GM12878 (cell line): ENCODE measurements around the gene IL20RA. TPM values are rescaled to one million over a fixed set of nuclear protein-coding genes. Genes with fewer than 3 reads are reported as not detected.

Experiments
- MTA3 ChIP-seq: IDR thresholded peaks from 2 replicates; pipeline ENCODE4 v1.6.1; 2012; ENCODE audit warnings: low read length, inconsistent platforms, borderline replicate concordance
- MYC ChIP-seq: IDR thresholded peaks from 2 replicates; pipeline ENCODE4 v1.6.1; 2011; ENCODE audit warnings: mild to moderate bottlenecking, low read length, moderate library complexity, inconsistent platforms; ENCODE audit not compliant: insufficient read depth, insufficient replicate concordance, insufficient read length, severe bottlenecking
- TAF1 ChIP-seq: IDR thresholded peaks from 2 replicates; pipeline ENCODE4 v1.6.1; 2011; ENCODE audit warnings: mild to moderate bottlenecking, low read depth, low read length, borderline replicate concordance
- TARDBP ChIP-seq: IDR thresholded peaks from 2 replicates; pipeline ENCODE4 v1.6.1; 2016; ENCODE audit warnings: borderline replicate concordance
- ZNF687 ChIP-seq: fragments of 450-650 bp; IDR thresholded peaks from 2 replicates; pipeline ENCODE4 v1.6.1; 2017; ENCODE audit warnings: mild to moderate bottlenecking, moderate library complexity
- polyA plus RNA-seq, 11 experiments: library from polyadenylated mRNA; depleted of rRNA in 4 of 11; unstranded in 6 of 11; stranded (reverse) in 5 of 11; fragments of >200 nt; fragmentation: Nextera tagmentation in 4 of 11; fragmentation: Illumina TruSeq in 1 of 11; extraction: Ambion mirVana in 4 of 11; extraction: Trizol in 1 of 11; gene quantifications; 1 replicate in 1 of 11; 2 replicates in 10 of 11; pipeline versions ENCODE4 v1.2.1 to v1.2.3, GENCODE V29; 2011 to 2016; ENCODE audit warnings: inconsistent platforms in 2 of 11, missing spikeins in 2 of 11, low read depth in 1 of 11
- total RNA-seq, 4 experiments: library from RNA; depleted of rRNA in 3 of 4; stranded (reverse); fragments of >200 nt in 3 of 4; fragmentation: Illumina TruSeq in 1 of 4; extraction: Trizol in 1 of 4; gene quantifications; 2 replicates each; pipeline versions ENCODE4 v1.2.1 to v1.2.3, GENCODE V29; 2013 to 2021
- TF ChIP-seq, protein P1 (sequence below): fragments of 450-650 bp; IDR thresholded peaks from 2 replicates; pipeline ENCODE4 v1.6.1; 2017; ENCODE audit warnings: mild to moderate bottlenecking
- TF ChIP-seq, protein P2 (sequence below): IDR thresholded peaks from 2 replicates; pipeline ENCODE4 v1.6.1; 2012; ENCODE audit warnings: low read depth, low read length, improper control_type of control experiment
- TF ChIP-seq, protein P3 (sequence below): fragments of 450-650 bp; IDR thresholded peaks from 2 replicates; pipeline ENCODE4 v1.6.1; 2017; ENCODE audit warnings: mild to moderate bottlenecking, low read depth, inconsistent platforms; ENCODE audit not compliant: poor library complexity, severe bottlenecking
- TF ChIP-seq, protein P4 (sequence below): fragments of 450-650 bp; formaldehyde crosslinking; IDR thresholded peaks from 2 replicates; pipeline ENCODE4 v1.5.0; 2022; ENCODE audit warnings: mild to moderate bottlenecking, missing genetic modification characterization

The IL20RA gene
- total and polyA plus RNA-seq, 10 of the 15 experiments (the other 5 are each of a cell fraction or from before 2014, with no cell fraction given) = 0.02 to 0.16 (median 0.09) TPM; not detected in 3

GRCh38 chr6:137086031-137086430, 41.3 kb upstream of the IL20RA start (continued):
- TF ChIP-seq, protein P1, sequence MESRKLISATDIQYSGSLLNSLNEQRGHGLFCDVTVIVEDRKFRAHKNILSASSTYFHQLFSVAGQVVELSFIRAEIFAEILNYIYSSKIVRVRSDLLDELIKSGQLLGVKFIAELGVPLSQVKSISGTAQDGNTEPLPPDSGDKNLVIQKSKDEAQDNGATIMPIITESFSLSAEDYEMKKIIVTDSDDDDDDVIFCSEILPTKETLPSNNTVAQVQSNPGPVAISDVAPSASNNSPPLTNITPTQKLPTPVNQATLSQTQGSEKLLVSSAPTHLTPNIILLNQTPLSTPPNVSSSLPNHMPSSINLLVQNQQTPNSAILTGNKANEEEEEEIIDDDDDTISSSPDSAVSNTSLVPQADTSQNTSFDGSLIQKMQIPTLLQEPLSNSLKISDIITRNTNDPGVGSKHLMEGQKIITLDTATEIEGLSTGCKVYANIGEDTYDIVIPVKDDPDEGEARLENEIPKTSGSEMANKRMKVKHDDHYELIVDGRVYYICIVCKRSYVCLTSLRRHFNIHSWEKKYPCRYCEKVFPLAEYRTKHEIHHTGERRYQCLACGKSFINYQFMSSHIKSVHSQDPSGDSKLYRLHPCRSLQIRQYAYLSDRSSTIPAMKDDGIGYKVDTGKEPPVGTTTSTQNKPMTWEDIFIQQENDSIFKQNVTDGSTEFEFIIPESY = no peak
- TF ChIP-seq, protein P2, sequence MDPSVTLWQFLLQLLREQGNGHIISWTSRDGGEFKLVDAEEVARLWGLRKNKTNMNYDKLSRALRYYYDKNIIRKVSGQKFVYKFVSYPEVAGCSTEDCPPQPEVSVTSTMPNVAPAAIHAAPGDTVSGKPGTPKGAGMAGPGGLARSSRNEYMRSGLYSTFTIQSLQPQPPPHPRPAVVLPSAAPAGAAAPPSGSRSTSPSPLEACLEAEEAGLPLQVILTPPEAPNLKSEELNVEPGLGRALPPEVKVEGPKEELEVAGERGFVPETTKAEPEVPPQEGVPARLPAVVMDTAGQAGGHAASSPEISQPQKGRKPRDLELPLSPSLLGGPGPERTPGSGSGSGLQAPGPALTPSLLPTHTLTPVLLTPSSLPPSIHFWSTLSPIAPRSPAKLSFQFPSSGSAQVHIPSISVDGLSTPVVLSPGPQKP = no peak
- no peak for TF ChIP-seq TARDBP
- TF ChIP-seq MTA3 = no peak
- no peak for TF ChIP-seq MYC
- TF ChIP-seq, protein P3, sequence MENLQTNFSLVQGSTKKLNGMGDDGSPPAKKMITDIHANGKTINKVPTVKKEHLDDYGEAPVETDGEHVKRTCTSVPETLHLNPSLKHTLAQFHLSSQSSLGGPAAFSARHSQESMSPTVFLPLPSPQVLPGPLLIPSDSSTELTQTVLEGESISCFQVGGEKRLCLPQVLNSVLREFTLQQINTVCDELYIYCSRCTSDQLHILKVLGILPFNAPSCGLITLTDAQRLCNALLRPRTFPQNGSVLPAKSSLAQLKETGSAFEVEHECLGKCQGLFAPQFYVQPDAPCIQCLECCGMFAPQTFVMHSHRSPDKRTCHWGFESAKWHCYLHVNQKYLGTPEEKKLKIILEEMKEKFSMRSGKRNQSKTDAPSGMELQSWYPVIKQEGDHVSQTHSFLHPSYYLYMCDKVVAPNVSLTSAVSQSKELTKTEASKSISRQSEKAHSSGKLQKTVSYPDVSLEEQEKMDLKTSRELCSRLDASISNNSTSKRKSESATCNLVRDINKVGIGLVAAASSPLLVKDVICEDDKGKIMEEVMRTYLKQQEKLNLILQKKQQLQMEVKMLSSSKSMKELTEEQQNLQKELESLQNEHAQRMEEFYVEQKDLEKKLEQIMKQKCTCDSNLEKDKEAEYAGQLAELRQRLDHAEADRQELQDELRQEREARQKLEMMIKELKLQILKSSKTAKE = no peak
- TF ChIP-seq ZNF687 = no peak
- TF ChIP-seq, protein P4, sequence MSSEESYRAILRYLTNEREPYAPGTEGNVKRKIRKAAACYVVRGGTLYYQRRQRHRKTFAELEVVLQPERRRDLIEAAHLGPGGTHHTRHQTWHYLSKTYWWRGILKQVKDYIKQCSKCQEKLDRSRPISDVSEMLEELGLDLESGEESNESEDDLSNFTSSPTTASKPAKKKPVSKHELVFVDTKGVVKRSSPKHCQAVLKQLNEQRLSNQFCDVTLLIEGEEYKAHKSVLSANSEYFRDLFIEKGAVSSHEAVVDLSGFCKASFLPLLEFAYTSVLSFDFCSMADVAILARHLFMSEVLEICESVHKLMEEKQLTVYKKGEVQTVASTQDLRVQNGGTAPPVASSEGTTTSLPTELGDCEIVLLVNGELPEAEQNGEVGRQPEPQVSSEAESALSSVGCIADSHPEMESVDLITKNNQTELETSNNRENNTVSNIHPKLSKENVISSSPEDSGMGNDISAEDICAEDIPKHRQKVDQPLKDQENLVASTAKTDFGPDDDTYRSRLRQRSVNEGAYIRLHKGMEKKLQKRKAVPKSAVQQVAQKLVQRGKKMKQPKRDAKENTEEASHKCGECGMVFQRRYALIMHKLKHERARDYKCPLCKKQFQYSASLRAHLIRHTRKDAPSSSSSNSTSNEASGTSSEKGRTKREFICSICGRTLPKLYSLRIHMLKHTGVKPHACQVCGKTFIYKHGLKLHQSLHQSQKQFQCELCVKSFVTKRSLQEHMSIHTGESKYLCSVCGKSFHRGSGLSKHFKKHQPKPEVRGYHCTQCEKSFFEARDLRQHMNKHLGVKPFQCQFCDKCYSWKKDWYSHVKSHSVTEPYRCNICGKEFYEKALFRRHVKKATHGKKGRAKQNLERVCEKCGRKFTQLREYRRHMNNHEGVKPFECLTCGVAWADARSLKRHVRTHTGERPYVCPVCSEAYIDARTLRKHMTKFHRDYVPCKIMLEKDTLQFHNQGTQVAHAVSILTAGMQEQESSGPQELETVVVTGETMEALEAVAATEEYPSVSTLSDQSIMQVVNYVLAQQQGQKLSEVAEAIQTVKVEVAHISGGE (CRISPR knock-in tag) = no peak
- TF ChIP-seq TAF1 = no peak
- TF ChIP-seq, all 136 proteins: peak for 0
